ENCODE measurements around the gene ITGBL1. TPM values are rescaled to one million over a fixed set of nuclear protein-coding genes. Genes with fewer than 3 reads are reported as not detected.

Gene ITGBL1
- total RNA-seq, 1 experiment from 2014 or later, result not detected

DNA sequence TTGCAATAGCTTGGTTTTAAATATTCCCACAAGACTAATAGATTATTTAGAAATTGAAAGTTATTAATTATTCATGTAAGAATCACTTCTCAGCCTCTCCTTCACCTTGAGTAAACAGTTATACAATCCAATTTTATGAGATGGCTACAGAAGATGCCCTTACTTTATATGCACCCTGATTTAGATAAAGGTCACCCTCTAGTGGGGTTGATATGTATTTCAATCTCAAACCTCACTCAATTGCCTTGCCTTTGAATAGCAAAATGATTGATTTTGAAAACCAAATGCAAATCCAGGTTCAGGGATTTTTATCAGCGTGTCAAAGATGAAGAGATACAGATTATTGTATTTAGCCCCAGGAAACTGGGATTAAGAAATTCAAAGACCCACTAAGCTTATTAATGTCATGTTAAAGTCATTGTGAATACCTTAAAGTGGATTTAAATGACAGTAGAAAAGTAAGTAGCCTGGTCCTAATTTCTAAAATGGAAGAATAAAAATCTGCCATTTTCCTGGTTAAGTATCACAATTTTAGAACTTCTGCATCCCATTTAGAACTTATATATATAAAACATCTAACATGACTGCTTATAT is 305.1 kb downstream of the ITGBL1 start:
- Mint-ChIP-seq H3K36me3 (ENCODE audit: insufficient read depth, unreplicated experiment) (no peaks in the 10 kb centered on the region), H3K27ac (ENCODE audit: unreplicated experiment) (no peak overlapping the region), H3K27me3 (ENCODE audit: insufficient read depth, unreplicated experiment) (peaks cover 3% of the 10 kb centered on the region), H3K9me3 (ENCODE audit: unreplicated experiment) (no peaks in the 10 kb centered on the region), H3K4me3 (ENCODE audit: unreplicated experiment) (no peak overlapping the region), H3K4me1 (ENCODE audit: low read depth, unreplicated experiment) (no peaks in the 10 kb centered on the region)
- no peak for DNase-seq
- H3K4me1 ChIP-seq, result no peaks in the 10 kb centered on the region
- CTCF ChIA-PET, result no interaction called here
- H3K9me3 ChIP-seq, result no peaks in the 10 kb centered on the region
- no peaks in the 10 kb centered on the region for H3K27me3 ChIP-seq (replicated peaks; ENCODE audit: control insufficient read depth, insufficient read depth, low read length)
- H3K4me3 ChIP-seq (ENCODE audit: low read depth, low read length), result no peak overlapping the region
- intact Hi-C loops (cut with micrococcal nuclease; ENCODE audit: unreplicated experiment), result loop anchor here (1.0 to 2.0 kb wide), 2 partner anchors 243 to 613 kb away; no protein-coding TSS in a partner anchor
- no peaks in the 10 kb centered on the region for H3K36me3 ChIP-seq (ENCODE audit: control insufficient read depth, insufficient read depth, low read length)
- TF ChIP-seq, protein P1, sequence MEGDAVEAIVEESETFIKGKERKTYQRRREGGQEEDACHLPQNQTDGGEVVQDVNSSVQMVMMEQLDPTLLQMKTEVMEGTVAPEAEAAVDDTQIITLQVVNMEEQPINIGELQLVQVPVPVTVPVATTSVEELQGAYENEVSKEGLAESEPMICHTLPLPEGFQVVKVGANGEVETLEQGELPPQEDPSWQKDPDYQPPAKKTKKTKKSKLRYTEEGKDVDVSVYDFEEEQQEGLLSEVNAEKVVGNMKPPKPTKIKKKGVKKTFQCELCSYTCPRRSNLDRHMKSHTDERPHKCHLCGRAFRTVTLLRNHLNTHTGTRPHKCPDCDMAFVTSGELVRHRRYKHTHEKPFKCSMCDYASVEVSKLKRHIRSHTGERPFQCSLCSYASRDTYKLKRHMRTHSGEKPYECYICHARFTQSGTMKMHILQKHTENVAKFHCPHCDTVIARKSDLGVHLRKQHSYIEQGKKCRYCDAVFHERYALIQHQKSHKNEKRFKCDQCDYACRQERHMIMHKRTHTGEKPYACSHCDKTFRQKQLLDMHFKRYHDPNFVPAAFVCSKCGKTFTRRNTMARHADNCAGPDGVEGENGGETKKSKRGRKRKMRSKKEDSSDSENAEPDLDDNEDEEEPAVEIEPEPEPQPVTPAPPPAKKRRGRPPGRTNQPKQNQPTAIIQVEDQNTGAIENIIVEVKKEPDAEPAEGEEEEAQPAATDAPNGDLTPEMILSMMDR (IDR thresholded peaks at IDR 0.05; ENCODE audit: insufficient read depth in 1 of 2, low read depth in 1 of 2, low read length in 1 of 2, severe bottlenecking in 1 of 2, unreplicated experiment in 1 of 2), result peak; percentile 16 to 41
- BruUV-seq (replicated peaks), result no TSS peak
- POLR2A ChIA-PET, result no interaction called here

DNA sequence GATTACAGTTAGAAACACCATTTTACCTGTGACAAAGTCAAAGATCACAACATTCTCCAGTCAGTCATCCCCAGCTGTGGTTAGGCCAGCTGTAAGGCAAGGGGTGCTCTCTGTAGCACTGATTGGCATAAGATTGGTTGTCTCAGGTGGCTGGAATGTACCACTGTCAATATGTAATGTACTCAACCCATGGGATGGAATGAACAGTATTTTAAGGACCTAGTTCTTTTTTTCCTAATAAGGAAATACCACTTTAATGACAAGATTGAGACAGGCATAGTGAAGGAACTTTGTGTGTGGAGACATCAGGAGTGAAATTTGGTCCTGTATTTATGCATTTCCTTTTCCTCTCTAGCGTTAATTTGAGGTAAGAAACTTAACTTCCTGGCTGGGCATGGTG is 310.7 kb downstream of the ITGBL1 start:
- Histone ChIP-seq H3K4me1 (no peaks in the 10 kb centered on the region), H3K4me3 (ENCODE audit: low read depth, low read length) (no peak overlapping the region), H3K9me3 (no peaks in the 10 kb centered on the region), H3K27me3 (replicated peaks; ENCODE audit: control insufficient read depth, insufficient read depth, low read length) (no peaks in the 10 kb centered on the region), H3K36me3 (ENCODE audit: control insufficient read depth, insufficient read depth, low read length) (no peaks in the 10 kb centered on the region)
- no peak for DNase-seq
- TF ChIP-seq, protein P1 (IDR thresholded peaks at IDR 0.05; ENCODE audit: insufficient read depth in 1 of 2, low read depth in 1 of 2, low read length in 1 of 2, severe bottlenecking in 1 of 2, unreplicated experiment in 1 of 2), result no peak
- Mint-ChIP-seq H3K36me3 (ENCODE audit: insufficient read depth, unreplicated experiment) (no peaks in the 10 kb centered on the region), H3K9me3 (ENCODE audit: unreplicated experiment) (no peaks in the 10 kb centered on the region), H3K4me3 (ENCODE audit: unreplicated experiment) (no peak overlapping the region), H3K4me1 (ENCODE audit: low read depth, unreplicated experiment) (no peaks in the 10 kb centered on the region), H3K27ac (ENCODE audit: unreplicated experiment) (no peak overlapping the region), H3K27me3 (ENCODE audit: insufficient read depth, unreplicated experiment) (peaks cover 3% of the 10 kb centered on the region)
- ChIA-PET CTCF (no interaction called here), POLR2A (no interaction called here)
- intact Hi-C loops (cut with micrococcal nuclease; ENCODE audit: unreplicated experiment), result no loop called here
- no TSS peak for BruUV-seq (replicated peaks)

Other genes with a start within 250 kb of the ITGBL1 start
- gene NALCN, start 36.2 kb upstream of the ITGBL1 start, total RNA-seq (2022), result not detected in 2 replicates

All from Caco-2 (cell line).